PC-3 (cell line): ENCODE results near the gene UNCX. TPM values are rescaled to one million over a fixed set of nuclear protein-coding genes. Genes with fewer than 3 reads are reported as not detected.

Experiments used
- ATAC-seq: fragments of 200-7000 bp; cut with Tn5 transposase; 2 replicates; pipeline ENCODE4 v1.9.1; 2020; ENCODE audit warnings: mild to moderate bottlenecking, moderate library complexity
- BruUV-seq: library from RNA; stranded (reverse); fragments of 400-500 nt; replicated peaks from 2 replicates; lab custom pipeline; 2021; lab: Mats Ljungman, UMichigan
- CTCF ChIA-PET: fragments of 300-600 bp; sonication (Branson Sonifier 250); formaldehyde crosslinking; loops from one replicate; lab custom pipeline; 2022; ENCODE audit warnings: antibody characterized with exemption; lab: Charles Lee
- POLR2A ChIA-PET: fragments of 300-600 bp; sonication (Branson Sonifier 250); formaldehyde crosslinking; loops from one replicate; lab custom pipeline; 2022; ENCODE audit warnings: antibody characterized with exemption; ENCODE audit not compliant: unreplicated experiment; lab: Charles Lee
- DNase-seq: peaks from one replicate; pipeline ENCODE4 v3.0.0-alpha.2; 2015
- H2AFZ ChIP-seq: fragments of 300-600 bp; sonication (generic); 2 replicates; pipeline ENCODE4 v1.6.0; 2016; ENCODE audit warnings: antibody characterized with exemption, low read length
- H3F3A ChIP-seq: fragments of 300-600 bp; sonication (generic); one replicate; pipeline ENCODE4 v1.6.0; 2017; ENCODE audit warnings: antibody characterized with exemption, low read length, control low read depth, mild to moderate bottlenecking; ENCODE audit not compliant: unreplicated experiment
- H3K27ac ChIP-seq: fragments of 300-600 bp; sonication (generic); 2 replicates; pipeline ENCODE4 v1.5.1; 2016; ENCODE audit warnings: mild to moderate bottlenecking, low read length
- H3K27me3 ChIP-seq: fragments of 300-600 bp; sonication (generic); 2 replicates; pipeline ENCODE4 v1.6.1; 2016; ENCODE audit warnings: low read length, mixed read lengths
- H3K36me3 ChIP-seq: fragments of 300-600 bp; sonication (generic); 2 replicates; pipeline ENCODE4 v1.6.1; 2016; ENCODE audit warnings: low read depth, mixed run types, low read length, mixed read lengths
- H3K4me1 ChIP-seq: fragments of 300-600 bp; sonication (generic); 2 replicates; pipeline ENCODE4 v1.5.1; 2016; ENCODE audit warnings: low read length; ENCODE audit not compliant: insufficient read depth
- H3K4me2 ChIP-seq: fragments of 300-600 bp; sonication (generic); 2 replicates; pipeline ENCODE4 v1.6.0; 2016; ENCODE audit warnings: low read length
- H3K4me3 ChIP-seq: fragments of 300-600 bp; sonication (generic); 2 replicates; pipeline ENCODE4 v1.5.1; 2016; ENCODE audit warnings: mild to moderate bottlenecking, low read length, mixed read lengths
- H3K79me2 ChIP-seq: fragments of 300-600 bp; sonication (generic); 2 replicates; pipeline ENCODE4 v1.6.1; 2017; ENCODE audit warnings: low read length, mixed read lengths
- H3K9ac ChIP-seq: fragments of 300-600 bp; sonication (generic); 2 replicates; pipeline ENCODE4 v1.6.0; 2016; ENCODE audit warnings: mild to moderate bottlenecking, low read length
- H3K9me2 ChIP-seq: fragments of 300-600 bp; sonication (generic); replicated peaks from 2 replicates; pipeline ENCODE4 v1.6.1; 2016; ENCODE audit warnings: mixed run types, low read length, mixed read lengths
- H3K9me3 ChIP-seq: fragments of 300-600 bp; sonication (generic); 2 replicates; pipeline ENCODE4 v1.6.1; 2016; ENCODE audit warnings: low read length, mixed read lengths
- H4K20me1 ChIP-seq: fragments of 300-600 bp; sonication (generic); 2 replicates; pipeline ENCODE4 v1.6.1; 2016; ENCODE audit warnings: low read length, mixed read lengths
- EZH2 ChIP-seq: fragments of 300-600 bp; sonication (generic); IDR thresholded peaks from one replicate; pipeline ENCODE4 v1.6.1; 2017; ENCODE audit warnings: antibody characterized with exemption, mild to moderate bottlenecking, low read length; ENCODE audit not compliant: unreplicated experiment
- EZH2phosphoT487 ChIP-seq: fragments of 300-600 bp; sonication (generic); IDR thresholded peaks from 2 replicates; pipeline ENCODE4 v1.6.1; 2018; ENCODE audit warnings: mild to moderate bottlenecking, antibody characterized with exemption, low read length, borderline replicate concordance
- intact Hi-C: fragments of 100-400 bp; cut with micrococcal nuclease; formaldehyde crosslinking; loops from 2 replicates; pipeline ENCODE4 v1.9.0; 2023
- total RNA-seq: library from RNA; depleted of rRNA; stranded (reverse); fragments of >200 nt; gene quantifications from 2 replicates; pipeline ENCODE4 v1.2.3, GENCODE V29; 2014
- TF ChIP-seq, protein P1 (sequence below): fragments of 300-600 bp; sonication (generic); conservative IDR thresholded peaks from 2 replicates; pipeline ENCODE4 v1.5.1; 2017; ENCODE audit warnings: antibody characterized with exemption, low read depth, mild to moderate bottlenecking, low read length

Gene UNCX
- total RNA-seq, 1 experiment from 2014 or later: not detected

DNA sequence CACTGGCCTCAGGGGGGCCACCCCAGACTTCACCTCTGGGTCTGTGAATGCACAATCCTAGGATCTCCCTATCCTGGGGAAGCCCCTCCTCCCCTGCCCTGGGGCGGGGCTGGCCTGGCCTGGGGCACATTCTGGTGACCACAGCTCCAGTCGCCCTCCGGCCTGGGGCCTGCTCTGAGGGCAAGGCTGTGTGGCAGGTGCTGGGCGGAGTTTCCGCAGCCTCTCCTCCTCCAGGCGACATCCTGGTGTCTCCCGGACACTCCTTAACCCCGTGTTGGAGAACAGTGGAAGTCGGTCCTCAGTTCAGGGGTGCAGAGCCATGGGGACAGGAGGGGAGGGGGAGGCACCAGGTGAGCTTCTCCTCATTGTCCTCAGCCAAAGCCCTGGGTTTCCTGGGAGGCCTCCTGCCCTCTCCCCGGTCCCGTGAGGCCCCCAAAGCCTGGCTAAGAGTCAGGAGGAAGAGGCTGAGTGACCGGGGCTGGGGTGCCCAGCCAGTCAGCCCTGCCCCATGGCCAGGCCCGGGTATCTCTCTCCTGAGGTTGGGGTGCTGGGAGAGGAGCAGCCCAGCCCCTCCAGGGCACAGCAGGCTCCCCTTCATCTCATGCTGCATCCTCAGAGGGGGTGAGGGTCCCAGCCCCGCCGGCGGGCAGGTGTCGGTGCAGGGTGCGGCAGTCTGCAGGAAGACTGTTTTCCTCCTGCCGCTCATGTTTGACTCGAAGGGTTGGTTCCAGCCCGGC lies 22.6 kb downstream of the UNCX start:
- CTCF ChIA-PET: no interaction called here
- TF ChIP-seq EZH2: no peak
- no peak for TF ChIP-seq EZH2phosphoT487
- TF ChIP-seq, protein P1, sequence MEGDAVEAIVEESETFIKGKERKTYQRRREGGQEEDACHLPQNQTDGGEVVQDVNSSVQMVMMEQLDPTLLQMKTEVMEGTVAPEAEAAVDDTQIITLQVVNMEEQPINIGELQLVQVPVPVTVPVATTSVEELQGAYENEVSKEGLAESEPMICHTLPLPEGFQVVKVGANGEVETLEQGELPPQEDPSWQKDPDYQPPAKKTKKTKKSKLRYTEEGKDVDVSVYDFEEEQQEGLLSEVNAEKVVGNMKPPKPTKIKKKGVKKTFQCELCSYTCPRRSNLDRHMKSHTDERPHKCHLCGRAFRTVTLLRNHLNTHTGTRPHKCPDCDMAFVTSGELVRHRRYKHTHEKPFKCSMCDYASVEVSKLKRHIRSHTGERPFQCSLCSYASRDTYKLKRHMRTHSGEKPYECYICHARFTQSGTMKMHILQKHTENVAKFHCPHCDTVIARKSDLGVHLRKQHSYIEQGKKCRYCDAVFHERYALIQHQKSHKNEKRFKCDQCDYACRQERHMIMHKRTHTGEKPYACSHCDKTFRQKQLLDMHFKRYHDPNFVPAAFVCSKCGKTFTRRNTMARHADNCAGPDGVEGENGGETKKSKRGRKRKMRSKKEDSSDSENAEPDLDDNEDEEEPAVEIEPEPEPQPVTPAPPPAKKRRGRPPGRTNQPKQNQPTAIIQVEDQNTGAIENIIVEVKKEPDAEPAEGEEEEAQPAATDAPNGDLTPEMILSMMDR: no peak

DNA sequence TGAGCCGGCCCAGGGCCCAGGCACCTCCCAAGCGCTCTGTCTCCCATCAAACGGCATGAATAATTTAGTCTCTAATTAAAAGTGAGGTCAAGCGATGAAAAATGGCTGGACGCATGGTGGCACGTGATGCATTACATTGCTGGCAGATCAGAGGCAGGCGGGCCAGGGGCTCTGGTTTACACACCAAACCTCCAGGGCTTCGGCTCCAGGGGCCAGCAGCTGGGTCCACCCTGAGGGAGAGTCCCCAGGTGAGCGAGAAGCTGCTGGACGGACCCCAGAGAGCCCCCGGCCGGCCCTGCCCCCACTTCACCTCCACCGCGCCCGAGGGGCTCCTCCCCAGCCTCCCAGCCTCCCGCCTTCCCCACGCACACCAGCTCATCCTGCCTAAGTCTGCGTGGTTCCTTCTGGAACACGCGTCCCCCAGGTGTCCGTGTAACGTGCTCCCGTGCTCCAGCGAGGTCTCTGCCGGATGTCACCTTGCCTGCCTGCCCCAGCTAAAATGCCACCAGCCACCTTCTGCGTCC lies 23.2 kb downstream of the UNCX start:
- no peak for ATAC-seq
- ChIA-PET CTCF (no interaction called here), POLR2A (no interaction called here)
- Histone ChIP-seq H3K4me1 (no peaks in the 10 kb centered on the region), H3K27me3 (peaks cover 32% of the 10 kb centered on the region), H3K27ac (no peak overlapping the region), H3K4me3 (no peak overlapping the region), H3F3A (no peaks in the 10 kb centered on the region), H3K9ac (no peak overlapping the region), H3K9me3 (no peaks in the 10 kb centered on the region), H2AFZ (no peak overlapping the region), H3K4me2 (no peak overlapping the region), H3K79me2 (no peaks in the 10 kb centered on the region), H3K9me2 (no peaks in the 10 kb centered on the region), H4K20me1 (no peaks in the 10 kb centered on the region), H3K36me3 (no peaks in the 10 kb centered on the region)
- intact Hi-C loops: no loop called here
- no peak for DNase-seq
- BruUV-seq: no TSS peak
- TF ChIP-seq EZH2phosphoT487 (no peak), EZH2 (no peak)
- TF ChIP-seq, protein P1: no peak

More for the DNA sequence above, 22.6 kb downstream of the UNCX start:
- ATAC-seq: no peak; the same call in 1 of the 2 replicates
- H3K4me2 ChIP-seq: no peak overlapping the region
- H4K20me1 ChIP-seq: no peaks in the 10 kb centered on the region
- no peak overlapping the region for H3K9ac ChIP-seq
- H2AFZ ChIP-seq: no peak overlapping the region
- no peak overlapping the region for H3K4me3 ChIP-seq
- H3K79me2 ChIP-seq: no peaks in the 10 kb centered on the region
- no peak for DNase-seq
- no peaks in the 10 kb centered on the region for H3K4me1 ChIP-seq
- BruUV-seq: no TSS peak
- H3K27ac ChIP-seq: no peak overlapping the region
- intact Hi-C loops: no loop called here
- H3K9me3 ChIP-seq: no peaks in the 10 kb centered on the region
- POLR2A ChIA-PET: interaction anchor here (0.6 kb wide), 1 partner anchor 50 kb away, joined by 4 read pairs; no protein-coding TSS in a partner anchor
- no peaks in the 10 kb centered on the region for H3F3A ChIP-seq
- no peaks in the 10 kb centered on the region for H3K36me3 ChIP-seq
- H3K27me3 ChIP-seq: peaks cover 26% of the 10 kb centered on the region
- H3K9me2 ChIP-seq: no peaks in the 10 kb centered on the region

DNA sequence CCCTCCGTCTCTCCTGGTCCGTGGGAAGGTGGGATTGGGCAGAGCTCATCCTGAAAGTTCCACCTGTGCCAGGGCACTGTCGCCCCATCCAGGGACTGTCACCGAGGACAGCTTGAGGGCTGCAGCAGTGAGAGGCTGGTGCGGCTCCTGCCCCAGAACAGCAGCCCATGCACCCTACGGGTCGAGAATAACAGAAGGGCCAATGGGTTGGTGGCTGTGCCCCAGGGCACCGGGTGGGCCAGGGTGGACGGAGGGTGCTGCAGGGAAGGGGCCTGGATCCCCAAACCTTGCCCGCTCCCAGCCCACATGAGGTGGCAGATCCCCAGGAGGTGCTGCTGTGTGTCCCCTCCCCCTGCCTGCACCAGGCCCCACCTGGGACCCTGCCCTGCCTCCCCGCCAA lies 23.9 kb downstream of the UNCX start:
- TF ChIP-seq EZH2phosphoT487 (no peak), EZH2 (no peak)
- TF ChIP-seq, protein P1: no peak
- Histone ChIP-seq H4K20me1 (no peaks in the 10 kb centered on the region), H3K9ac (no peak overlapping the region), H3K27ac (no peak overlapping the region), H2AFZ (no peak overlapping the region), H3K4me1 (no peaks in the 10 kb centered on the region), H3K4me3 (no peak overlapping the region), H3K36me3 (no peaks in the 10 kb centered on the region), H3K27me3 (peaks cover 39% of the 10 kb centered on the region), H3F3A (no peaks in the 10 kb centered on the region), H3K9me3 (no peaks in the 10 kb centered on the region), H3K9me2 (no peaks in the 10 kb centered on the region), H3K4me2 (no peak overlapping the region), H3K79me2 (no peaks in the 10 kb centered on the region)
- ChIA-PET POLR2A (no interaction called here), CTCF (no interaction called here)
- BruUV-seq: no TSS peak
- DNase-seq: no peak
- intact Hi-C loops: no loop called here
- no peak for ATAC-seq
